ENCODE measurements around the gene RAB40C. TPM values are rescaled to one million over a fixed set of nuclear protein-coding genes. Genes with fewer than 3 reads are reported as not detected.
A peak's percentile ranks its signal among the peaks of the same experiment; 100 is the strongest.

RAB40C gene
- total RNA-seq (2022) = 18.7 and 19.1 TPM in 2 replicates
- Bru-seq, nascent RNA = percentile 54 among the genes with signal in this experiment
- percentile 61 among the genes with signal in this experiment for BruChase-seq, experiment 1, labeled RNA remaining after a 2-hour chase
- BruChase-seq, experiment 2, labeled RNA remaining after a 6-hour chase = percentile 69 among the genes with signal in this experiment
- long read RNA-seq, transcript RAB40C-204 (7 exons, 2,569 nt) = minor isoform, 10 of 57 reads
- long read RNA-seq, transcript RAB40C-201 (6 exons, 2,699 nt) = major isoform, 25 of 57 reads
- long read RNA-seq, partial matches to known transcripts = 5 of 57 reads
- long read RNA-seq, other reads (novel, unspliced or antisense) = 11 of 57 reads

DNA sequence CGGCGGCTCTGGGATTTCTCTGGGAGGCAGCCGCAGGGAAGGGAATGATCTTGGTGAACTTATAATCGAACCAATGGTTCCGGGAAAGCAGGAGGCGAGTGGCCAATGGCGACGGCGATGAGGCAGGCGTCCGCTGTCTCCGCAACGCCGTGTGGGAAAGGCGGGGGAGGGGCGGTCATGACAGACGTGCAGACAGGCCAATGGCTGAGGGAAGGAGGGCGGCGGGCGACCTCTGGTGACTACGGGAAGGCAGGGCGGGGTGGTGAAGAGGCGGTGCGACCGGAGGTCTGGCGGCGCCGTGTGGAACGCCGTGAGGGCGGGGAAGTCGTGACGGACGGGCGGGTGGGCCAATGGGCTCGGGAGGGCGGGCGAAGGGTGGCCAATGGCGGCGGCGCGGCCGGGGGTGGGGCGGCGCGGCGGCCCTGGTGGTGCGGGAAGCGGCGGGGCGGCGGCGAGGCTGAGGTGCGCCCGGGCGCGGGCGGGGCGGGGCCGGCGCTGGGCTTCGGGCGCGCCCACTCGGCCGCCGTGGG is at the start of gene RAB40C:
TSS of gene RAB40C (plus strand) at position 409 of the 530 bp plus-strand sequence. CDS start 226 bp downstream, outside the sequence.
- H3K27me3 Mint-ChIP-seq (ENCODE audit: insufficient read depth, unreplicated experiment) = no peaks in the 10 kb centered on the region
- peak; percentile 97 to 98 for DNase-seq
- no peaks in the 10 kb centered on the region; the same call in 1 of the 2 replicates for H3K36me3 ChIP-seq (ENCODE audit: control insufficient read depth, insufficient read depth, low read length)
- no peak for TF ChIP-seq CTCF (IDR thresholded peaks at IDR 0.05; ENCODE audit: insufficient read depth in 1 of 2, low read depth in 1 of 2, low read length in 1 of 2, severe bottlenecking in 1 of 2, unreplicated experiment in 1 of 2)
- peak within 1 kb of the TSS; percentile 75 for H3K4me3 Mint-ChIP-seq (ENCODE audit: unreplicated experiment)
- POLR2A ChIA-PET = interaction anchor here (1.2 kb wide), 1 partner anchor 1566 kb away, joined by 6 read pairs; the partner anchor contains the start of gene TRAF7
- no peaks in the 10 kb centered on the region for H3K27me3 ChIP-seq (replicated peaks; ENCODE audit: control insufficient read depth, insufficient read depth, low read length)
- intact Hi-C loops (cut with micrococcal nuclease; ENCODE audit: unreplicated experiment) = loop anchor here (2.0 to 5.0 kb wide), 2 partner anchors 47 to 62 kb away; partner anchors contain the start of genes CAPN15 and METTL26
- H3K36me3 Mint-ChIP-seq (ENCODE audit: insufficient read depth, unreplicated experiment) = peaks cover 44% of the 10 kb centered on the region
- H3K4me3 ChIP-seq (ENCODE audit: low read depth, low read length) = peak within 1 kb of the TSS; percentile 77
- H3K9me3 Mint-ChIP-seq (ENCODE audit: unreplicated experiment) = no peaks in the 10 kb centered on the region
- no TSS peak for BruUV-seq (replicated peaks)
- peaks cover 32% of the 10 kb centered on the region for H3K4me1 ChIP-seq
- peak within 1 kb of the TSS; percentile 95 for H3K27ac Mint-ChIP-seq (ENCODE audit: unreplicated experiment)
- H3K9me3 ChIP-seq = no peaks in the 10 kb centered on the region
- peaks cover 25% of the 10 kb centered on the region for H3K4me1 Mint-ChIP-seq (ENCODE audit: low read depth, unreplicated experiment)
- CTCF ChIA-PET = no interaction called here

DNA sequence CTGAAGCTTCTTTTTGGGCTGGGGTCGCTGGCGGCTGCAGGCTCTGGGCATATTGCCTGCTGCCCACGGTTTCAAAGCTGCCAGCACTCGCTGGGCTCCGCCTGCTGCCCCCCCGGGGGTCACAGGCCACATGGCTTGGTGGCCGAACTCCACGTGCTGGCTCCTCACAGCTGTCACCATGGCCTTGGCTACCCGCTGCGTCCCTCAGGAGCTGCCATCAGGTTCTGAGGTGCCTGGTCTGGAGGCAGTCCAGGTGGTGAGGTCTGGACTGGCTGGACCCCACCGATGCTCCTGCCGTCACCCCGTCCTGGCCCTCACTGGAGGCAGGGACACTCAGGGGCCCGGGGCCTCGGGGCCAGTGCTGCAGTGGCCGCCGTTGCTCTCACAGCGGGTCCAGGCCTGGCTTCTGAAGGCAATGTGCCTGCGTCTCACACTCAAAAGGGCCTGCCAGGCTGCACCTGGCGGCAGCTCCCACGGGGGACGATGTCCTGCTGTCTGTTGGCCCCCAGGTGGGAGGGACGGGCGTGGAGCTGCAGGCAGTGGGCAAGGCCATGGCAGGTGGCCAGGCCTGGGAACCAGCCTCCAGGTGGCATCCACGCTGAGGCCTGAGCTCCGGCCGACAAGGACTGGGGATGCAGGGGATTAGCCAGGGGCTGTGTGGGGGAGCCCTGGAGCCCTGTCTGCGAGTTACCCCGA is 49.1 kb upstream of the RAB40C start:
- Histone ChIP-seq H3K27me3 (replicated peaks; ENCODE audit: control insufficient read depth, insufficient read depth, low read length) (no peaks in the 10 kb centered on the region), H3K4me3 (ENCODE audit: low read depth, low read length) (no peak overlapping the region), H3K9me3 (no peaks in the 10 kb centered on the region), H3K36me3 (ENCODE audit: control insufficient read depth, insufficient read depth, low read length) (peaks cover 4% of the 10 kb centered on the region; the same call in 1 of the 2 replicates), H3K4me1 (no peaks in the 10 kb centered on the region)
- no peak overlapping the region for H3K27ac Mint-ChIP-seq (ENCODE audit: unreplicated experiment)
- no peak for TF ChIP-seq CTCF (IDR thresholded peaks at IDR 0.05; ENCODE audit: insufficient read depth in 1 of 2, low read depth in 1 of 2, low read length in 1 of 2, severe bottlenecking in 1 of 2, unreplicated experiment in 1 of 2)
- no peak for DNase-seq
- CTCF ChIA-PET = no interaction called here
- intact Hi-C loops (cut with micrococcal nuclease; ENCODE audit: unreplicated experiment) = no loop called here
- H3K4me1 Mint-ChIP-seq (ENCODE audit: low read depth, unreplicated experiment) = no peaks in the 10 kb centered on the region
- BruUV-seq (replicated peaks) = no TSS peak
- POLR2A ChIA-PET = no interaction called here
- H3K4me3 Mint-ChIP-seq (ENCODE audit: unreplicated experiment) = no peak overlapping the region
- H3K27me3 Mint-ChIP-seq (ENCODE audit: insufficient read depth, unreplicated experiment) = no peaks in the 10 kb centered on the region
- peaks cover 35% of the 10 kb centered on the region for H3K36me3 Mint-ChIP-seq (ENCODE audit: insufficient read depth, unreplicated experiment)
- H3K9me3 Mint-ChIP-seq (ENCODE audit: unreplicated experiment) = no peaks in the 10 kb centered on the region

Data from Caco-2 (cell line).